GM12875 (cell line): Measurements from ENCODE around the gene SPECC1L.
"Not testable (repeated sequence)": the region's sequence is repeated elsewhere in the genome, so short reads cannot be mapped to it uniquely, and the experiment has no call there.

Source experiments
- H3K4me3 ChIP-seq: one replicate; pipeline ENCODE4 v1.5.1; 2011; ENCODE audit warnings: low read depth, low read length, control low read depth
- CTCF ChIP-seq: IDR thresholded peaks from 2 replicates; pipeline ENCODE4 v1.5.1; 2011; ENCODE audit warnings: low read depth, mild to moderate bottlenecking, control low read depth, inconsistent platforms, low read length, moderate library complexity, borderline replicate concordance; ENCODE audit not compliant: insufficient read depth

SPECC1L gene

DNA sequence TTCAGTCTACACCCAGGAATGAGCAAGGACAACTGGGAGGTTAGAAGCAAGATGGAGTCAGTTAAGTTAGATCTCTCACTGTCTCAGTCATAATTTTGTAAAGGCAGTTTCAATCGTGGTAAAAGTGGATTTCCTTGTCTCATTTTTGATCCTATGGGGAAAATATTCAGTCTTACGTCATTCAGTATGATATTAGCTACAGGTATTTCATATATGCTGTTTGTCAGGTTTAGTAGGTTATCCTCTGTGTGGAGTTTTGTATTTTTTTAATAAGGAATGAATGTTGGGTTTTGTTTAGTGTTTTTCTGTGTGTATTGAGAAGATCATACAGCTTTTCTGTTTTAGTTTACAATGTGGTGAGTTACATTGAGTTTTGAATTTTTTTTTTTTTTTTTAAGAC lies 11.8 kb downstream of the SPECC1L start:
- H3K4me3 ChIP-seq: no peak overlapping the region
- no peak for TF ChIP-seq CTCF

DNA sequence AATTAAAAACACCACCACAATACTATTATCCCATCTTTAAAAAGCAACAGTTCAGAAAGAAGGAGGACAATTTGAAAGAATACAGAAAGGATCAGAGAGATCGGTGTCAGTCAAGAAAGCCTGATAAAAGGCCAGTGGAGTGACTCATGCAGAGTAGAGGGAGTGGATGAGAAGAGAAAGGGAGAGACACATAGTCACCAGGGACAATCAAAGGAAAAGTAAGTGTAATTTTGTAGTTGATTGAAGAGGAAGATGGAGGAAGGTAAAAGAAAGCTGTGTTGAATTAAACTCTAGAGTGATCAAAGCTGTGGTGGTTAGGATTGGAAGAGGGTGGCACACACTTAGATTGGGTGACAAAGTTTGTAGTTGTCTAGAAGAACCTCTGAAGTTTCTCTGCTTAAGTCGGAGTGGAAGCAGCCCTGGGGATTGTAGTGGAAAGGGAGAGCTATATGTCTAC lies 14.1 kb downstream of the SPECC1L start:
- no peak overlapping the region for H3K4me3 ChIP-seq
- no peak for TF ChIP-seq CTCF

DNA sequence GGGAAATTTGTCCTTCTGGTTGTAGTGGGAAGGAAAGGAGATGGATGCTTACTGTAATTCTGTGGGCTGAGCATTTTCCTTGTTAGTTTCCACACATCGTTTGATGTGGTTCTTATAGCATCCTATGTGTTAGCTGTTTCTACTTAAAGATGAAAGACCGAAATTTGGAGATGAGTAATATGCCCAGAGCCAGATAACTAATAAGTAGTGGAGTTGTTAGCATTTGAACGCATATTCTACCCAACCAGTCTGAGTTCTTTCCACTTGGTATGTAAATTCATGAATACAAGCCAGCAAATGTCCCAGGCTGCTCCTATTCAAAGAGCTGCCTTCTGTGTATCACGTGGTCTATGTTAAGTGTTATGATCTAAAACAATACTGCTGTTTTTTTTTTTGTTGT lies 14.6 kb downstream of the SPECC1L start:
- no peak for TF ChIP-seq CTCF
- no peak overlapping the region for H3K4me3 ChIP-seq

GRCh38 chr22:24287212-24287611 lies 16.6 kb downstream of the SPECC1L start:
- H3K4me3 ChIP-seq: not testable (repeated sequence)

DNA sequence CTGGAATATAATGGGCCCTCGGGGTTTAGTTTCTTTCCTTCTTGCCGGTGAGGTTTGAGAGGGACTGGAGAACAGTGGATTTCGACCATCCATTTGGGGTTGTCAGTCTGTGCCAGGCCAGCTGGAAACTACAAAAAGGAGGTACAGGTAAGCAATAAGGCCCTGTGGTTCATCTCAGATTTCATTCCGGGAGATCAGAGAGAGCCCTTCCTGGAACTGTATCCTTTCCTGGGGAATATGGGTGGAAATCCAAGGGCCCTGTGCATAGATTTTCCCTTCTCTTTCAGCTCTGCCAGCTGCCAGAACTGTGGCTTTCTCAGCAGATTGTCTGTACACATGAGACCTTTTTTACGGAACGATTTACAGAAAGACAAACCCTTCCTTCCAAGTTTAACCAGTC lies 17.2 kb downstream of the SPECC1L start:
- not testable (repeated sequence) for H3K4me3 ChIP-seq

GRCh38 chr22:24289114-24289513 lies 18.5 kb downstream of the SPECC1L start:
- H3K4me3 ChIP-seq: no peak overlapping the region
- no peak for TF ChIP-seq CTCF

- TF ChIP-seq CTCF: no peak
- H3K4me3 ChIP-seq: no peak overlapping the region
Measured at GRCh38 chr22:24289741-24290163, 19.1 kb downstream of the SPECC1L start.

DNA sequence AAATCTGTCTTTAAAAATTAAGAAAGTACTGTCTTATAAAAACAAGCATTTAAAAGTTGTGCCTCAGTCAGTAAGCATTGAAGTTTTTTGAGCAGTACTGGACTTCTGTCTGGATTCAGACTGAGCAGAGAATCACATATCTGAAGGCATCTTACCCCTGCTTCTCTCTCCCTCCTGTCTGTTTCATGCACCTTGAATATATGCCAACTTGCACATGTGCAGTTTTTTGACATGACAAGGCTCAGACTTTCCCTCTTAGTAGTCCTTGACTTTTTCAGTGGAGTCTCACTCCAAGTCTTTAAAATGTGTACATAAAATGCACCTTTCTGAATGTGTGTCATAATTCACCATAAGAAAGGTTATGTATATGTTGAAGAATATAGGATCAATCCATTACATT lies 19.8 kb downstream of the SPECC1L start:
- TF ChIP-seq CTCF: no peak
- no peak overlapping the region for H3K4me3 ChIP-seq
